IPS-18c (cell line): ENCODE data around the gene TRMU.

Experiments
- H3K4me3 ChIP-seq: 2 replicates; pipeline ENCODE4 v1.7.0; 2013; ENCODE audit warnings: low read depth, mild to moderate bottlenecking, low read length, moderate library complexity; ENCODE audit not compliant: insufficient read depth
- H3K9me3 ChIP-seq: one replicate; pipeline ENCODE4 v1.6.1; 2013; ENCODE audit warnings: mild to moderate bottlenecking, low read length, moderate library complexity; ENCODE audit not compliant: control insufficient read depth, insufficient read depth

The TRMU gene

GRCh38 chr22:46405901-46406300 is 70.4 kb downstream of the TRMU start:
- no peaks in the 10 kb centered on the region for H3K9me3 ChIP-seq

GRCh38 chr22:46406349-46406748 is 70.8 kb downstream of the TRMU start:
- Histone ChIP-seq H3K4me3 (no peak overlapping the region), H3K9me3 (no peaks in the 10 kb centered on the region)

More at GRCh38 chr22:46405901-46406300, 70.4 kb downstream of the TRMU start:
- H3K4me3 ChIP-seq, result no peak overlapping the region

GRCh38 chr22:46406791-46407190 is 71.3 kb downstream of the TRMU start:
- no peak overlapping the region for H3K4me3 ChIP-seq

More at GRCh38 chr22:46406791-46407190, 71.3 kb downstream of the TRMU start:
- no peaks in the 10 kb centered on the region for H3K9me3 ChIP-seq
